ENCODE measurements around the gene DAPK2. TPM values are rescaled to one million over a fixed set of nuclear protein-coding genes. Genes with fewer than 3 reads are reported as not detected.

DAPK2 gene
- total RNA-seq, 4 donors from 2014 or later = 15.5 to 112 (median 57.5) TPM

DNA sequence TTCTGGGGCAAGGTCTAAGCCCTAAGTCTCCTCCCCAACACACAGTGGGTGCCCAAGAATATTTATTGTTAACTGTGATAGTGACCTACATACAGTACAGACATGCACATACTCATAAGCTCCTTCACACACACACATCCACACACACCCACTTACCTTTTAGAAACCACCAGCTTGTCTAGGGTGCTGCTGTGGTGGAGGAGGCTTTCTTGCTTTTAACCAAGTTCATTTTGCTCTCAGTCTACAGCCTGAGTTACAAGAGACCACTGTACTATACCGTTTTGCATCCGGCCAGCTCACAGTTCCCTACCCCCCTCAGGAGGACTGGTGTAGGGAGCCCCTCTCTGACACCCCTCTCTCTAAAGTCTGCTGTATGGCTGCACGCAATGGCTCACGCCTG, 16.7 kb downstream of the DAPK2 start:
- TF ChIP-seq, protein P1, sequence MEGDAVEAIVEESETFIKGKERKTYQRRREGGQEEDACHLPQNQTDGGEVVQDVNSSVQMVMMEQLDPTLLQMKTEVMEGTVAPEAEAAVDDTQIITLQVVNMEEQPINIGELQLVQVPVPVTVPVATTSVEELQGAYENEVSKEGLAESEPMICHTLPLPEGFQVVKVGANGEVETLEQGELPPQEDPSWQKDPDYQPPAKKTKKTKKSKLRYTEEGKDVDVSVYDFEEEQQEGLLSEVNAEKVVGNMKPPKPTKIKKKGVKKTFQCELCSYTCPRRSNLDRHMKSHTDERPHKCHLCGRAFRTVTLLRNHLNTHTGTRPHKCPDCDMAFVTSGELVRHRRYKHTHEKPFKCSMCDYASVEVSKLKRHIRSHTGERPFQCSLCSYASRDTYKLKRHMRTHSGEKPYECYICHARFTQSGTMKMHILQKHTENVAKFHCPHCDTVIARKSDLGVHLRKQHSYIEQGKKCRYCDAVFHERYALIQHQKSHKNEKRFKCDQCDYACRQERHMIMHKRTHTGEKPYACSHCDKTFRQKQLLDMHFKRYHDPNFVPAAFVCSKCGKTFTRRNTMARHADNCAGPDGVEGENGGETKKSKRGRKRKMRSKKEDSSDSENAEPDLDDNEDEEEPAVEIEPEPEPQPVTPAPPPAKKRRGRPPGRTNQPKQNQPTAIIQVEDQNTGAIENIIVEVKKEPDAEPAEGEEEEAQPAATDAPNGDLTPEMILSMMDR (IDR thresholded peaks at IDR 0.05; ENCODE audit: low read depth) = no peak

DNA sequence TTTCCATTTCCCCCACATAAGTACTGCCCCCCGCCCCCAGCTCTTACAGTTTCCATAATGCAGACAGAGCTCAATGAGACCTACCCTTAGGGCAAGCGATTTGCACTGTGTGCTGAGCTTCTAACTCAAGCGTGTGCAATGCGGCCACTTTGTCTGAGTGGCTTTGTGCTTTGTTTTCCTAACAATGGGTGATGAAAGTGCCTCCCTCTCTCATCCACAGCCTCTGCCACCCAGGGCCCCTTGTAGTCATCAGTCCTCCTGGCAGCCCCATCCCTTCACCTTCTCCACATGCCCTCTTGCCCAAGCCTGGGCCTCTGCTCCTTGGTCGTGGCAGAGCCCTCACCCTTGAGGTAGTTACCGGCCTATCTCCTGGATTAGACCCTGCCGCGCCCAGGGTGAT, 17.2 kb downstream of the DAPK2 start:
- TF ChIP-seq, protein P1 (IDR thresholded peaks at IDR 0.05; ENCODE audit: low read depth) = no peak

DNA sequence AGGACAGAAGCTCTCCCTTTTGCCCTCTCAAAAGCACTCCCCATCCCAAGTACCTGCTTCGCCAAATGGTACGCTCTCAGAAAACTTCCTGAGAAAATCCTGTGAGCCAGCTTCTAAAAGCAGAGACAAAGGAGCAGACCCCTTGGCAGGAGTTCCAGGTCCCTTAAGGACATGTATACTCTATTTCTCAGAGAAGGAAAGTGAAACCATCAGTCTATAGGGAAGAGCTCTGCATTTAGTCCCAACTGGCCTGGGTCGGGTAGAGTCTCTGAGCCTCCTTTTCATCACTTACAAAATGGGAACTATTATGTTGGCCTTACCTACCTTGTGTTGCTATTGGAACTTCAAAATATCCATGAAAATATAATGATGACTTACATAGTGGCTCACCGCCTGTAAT, 19.7 kb downstream of the DAPK2 start:
- TF ChIP-seq, protein P1 (IDR thresholded peaks at IDR 0.05; ENCODE audit: low read depth) = no peak

DNA sequence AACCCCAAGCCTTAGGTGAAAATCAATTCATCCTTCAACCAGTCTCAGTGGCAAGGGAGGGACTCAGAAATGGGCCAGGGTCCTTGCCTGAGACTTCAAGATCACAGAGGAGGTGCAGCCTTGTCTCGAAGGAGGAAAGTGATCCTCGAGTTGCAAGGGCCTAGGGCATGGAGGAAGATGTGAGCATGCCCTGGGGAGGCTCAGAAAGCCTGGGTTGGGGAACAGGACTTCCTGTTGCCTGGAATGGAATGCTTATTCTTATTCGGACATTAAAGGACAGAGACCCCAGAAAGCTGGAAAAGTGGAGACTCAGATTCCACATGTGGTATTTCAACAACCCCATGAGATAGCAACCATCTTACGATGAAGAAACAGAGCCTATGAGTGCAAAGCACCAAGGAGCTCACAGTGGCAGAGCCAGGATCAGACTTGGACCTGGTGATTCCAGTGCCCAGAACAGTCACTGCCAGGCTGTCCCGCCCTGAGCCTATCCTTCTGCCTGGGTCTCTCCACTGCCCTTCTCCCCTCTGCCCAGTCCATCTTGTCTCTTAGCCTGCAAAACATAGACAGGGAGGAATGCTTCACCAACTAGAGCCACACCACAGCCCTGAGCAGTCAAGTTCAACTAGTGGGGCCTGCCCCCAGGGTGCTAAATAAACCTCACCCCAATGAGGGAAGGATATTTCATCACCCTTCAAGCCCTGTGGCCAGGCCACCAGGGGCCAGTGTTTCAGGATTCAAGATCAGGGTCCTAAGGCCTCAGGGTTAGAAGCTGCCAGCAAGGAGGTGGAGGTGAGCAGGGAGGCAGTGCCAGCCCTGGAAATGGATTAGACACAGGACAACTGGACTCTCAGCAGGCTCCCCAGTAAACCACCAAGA, 21.9 kb downstream of the DAPK2 start:
- TF ChIP-seq, protein P1 (IDR thresholded peaks at IDR 0.05; ENCODE audit: low read depth) = no peak

DNA sequence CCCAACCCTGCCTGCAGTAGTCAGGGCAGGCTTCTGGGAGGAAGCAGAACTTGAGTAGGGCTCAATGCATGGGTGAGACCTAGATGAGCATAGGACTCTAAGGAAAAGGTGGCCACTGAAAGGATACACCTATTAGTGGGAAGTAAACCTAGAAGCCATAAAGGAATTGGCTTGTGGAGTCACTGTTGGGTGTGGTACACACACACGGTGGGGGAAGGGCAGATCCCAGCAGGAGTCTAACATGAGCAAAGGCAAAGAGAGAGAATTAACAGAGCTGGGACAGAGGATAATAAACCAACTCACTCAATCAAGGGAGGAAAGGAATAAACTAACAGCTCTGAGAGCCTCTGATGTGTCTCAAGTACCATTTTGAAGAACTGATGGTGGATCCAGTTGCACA, 23.1 kb downstream of the DAPK2 start:
- TF ChIP-seq, protein P1 (IDR thresholded peaks at IDR 0.05; ENCODE audit: low read depth) = no peak

DNA sequence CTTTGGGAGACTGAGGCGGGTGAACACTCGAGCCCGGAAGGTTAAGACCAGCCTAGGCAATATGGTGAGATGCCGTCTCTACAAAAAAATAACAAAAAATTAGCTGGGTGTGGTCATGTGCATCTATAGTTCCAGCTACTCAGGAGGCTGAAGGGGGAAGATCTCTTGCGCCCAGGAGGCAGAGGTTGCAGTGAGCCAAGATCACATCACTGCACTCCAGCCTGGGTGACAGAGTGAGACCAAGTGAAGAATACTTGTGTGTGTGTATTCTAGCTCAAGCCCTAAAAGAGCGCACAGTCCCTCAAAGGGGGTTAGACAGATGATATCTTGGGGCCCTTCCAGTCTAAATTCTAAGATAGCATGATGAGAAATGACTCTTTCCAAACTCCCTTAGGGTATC, 23.7 kb downstream of the DAPK2 start:
- TF ChIP-seq, protein P1 (IDR thresholded peaks at IDR 0.05; ENCODE audit: low read depth) = no peak

DNA sequence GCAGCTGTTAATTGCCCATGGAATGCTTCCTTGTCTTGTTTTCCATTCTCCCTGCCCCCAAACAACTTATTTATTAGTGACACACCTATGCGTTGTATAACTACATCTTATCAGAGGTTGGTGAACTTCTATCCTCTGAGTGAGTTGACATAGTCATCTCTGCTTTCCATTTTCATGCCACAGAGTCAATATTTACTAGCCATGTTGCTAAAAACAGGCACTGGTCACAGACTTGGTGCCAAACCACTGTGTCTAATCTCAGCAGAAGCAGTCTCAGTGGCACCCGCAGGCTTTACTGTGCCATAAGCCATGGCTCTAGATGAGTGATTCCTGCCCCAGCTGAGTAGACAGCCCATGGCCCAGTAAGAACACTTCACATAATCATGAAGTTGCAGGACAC, 26.5 kb downstream of the DAPK2 start:
- TF ChIP-seq, protein P1 (IDR thresholded peaks at IDR 0.05; ENCODE audit: low read depth) = no peak
